HepG2 (cell line): Measurements from ENCODE around the gene PSD4. TPM values are rescaled to one million over a fixed set of nuclear protein-coding genes. Genes with fewer than 3 reads are reported as not detected.

Source experiments
- CBX5 ChIP-seq: sonication (generic); formaldehyde crosslinking; IDR thresholded peaks from 2 replicates; pipeline ENCODE4 v1.4.0; 2020; ENCODE audit warnings: missing genetic modification reagents, borderline replicate concordance
- ISX ChIP-seq: sonication (generic); formaldehyde crosslinking; conservative IDR thresholded peaks from 2 replicates; pipeline ENCODE4 v1.5.0; 2020; ENCODE audit warnings: missing genetic modification reagents
- MATR3 ChIP-seq: sonication (generic); formaldehyde crosslinking; IDR thresholded peaks from 2 replicates; pipeline ENCODE4 v1.4.0; 2020; ENCODE audit warnings: missing genetic modification reagents
- MIER2 ChIP-seq: IDR thresholded peaks from 2 replicates; pipeline ENCODE4 v1.6.1; 2016; ENCODE audit warnings: missing biosample characterization, missing genetic modification reagents
- RBM39 ChIP-seq: fragments of 200-400 bp; formaldehyde crosslinking; IDR thresholded peaks from one replicate; pipeline ENCODE4 v1.6.1; 2018; ENCODE audit warnings: antibody characterized with exemption, mild to moderate bottlenecking, low read depth, low read length; ENCODE audit not compliant: poor library complexity, severe bottlenecking
- RFX5 ChIP-seq: IDR thresholded peaks from 2 replicates; pipeline ENCODE4 v1.6.1; 2011; ENCODE audit warnings: low read depth, low read length, improper control_type of control experiment
- RFXAP ChIP-seq: sonication (generic); formaldehyde crosslinking; IDR thresholded peaks from 2 replicates; pipeline ENCODE4 v1.4.0; 2020; ENCODE audit warnings: missing genetic modification reagents, borderline replicate concordance
- SMC3 ChIP-seq: IDR thresholded peaks from 2 replicates; pipeline ENCODE4 v1.6.1; 2011; ENCODE audit warnings: low read length, improper control_type of control experiment
- TBX2 ChIP-seq: sonication (generic); formaldehyde crosslinking; IDR thresholded peaks from 2 replicates; pipeline ENCODE4 v1.5.0; 2020; ENCODE audit warnings: missing genetic modification reagents, mild to moderate bottlenecking, borderline replicate concordance
- ZFP36L1 ChIP-seq: sonication (generic); formaldehyde crosslinking; IDR thresholded peaks from 2 replicates; pipeline ENCODE4 v1.8.0; 2022; ENCODE audit warnings: mild to moderate bottlenecking, missing genetic modification reagents, moderate library complexity
- ZNF292 ChIP-seq: sonication (generic); formaldehyde crosslinking; IDR thresholded peaks from 2 replicates; pipeline ENCODE4 v1.8.1; 2022; ENCODE audit warnings: mild to moderate bottlenecking, low read depth, missing genetic modification reagents, borderline replicate concordance
- ZNF562 ChIP-seq: sonication (generic); formaldehyde crosslinking; IDR thresholded peaks from 2 replicates; pipeline ENCODE4 v1.8.0; 2022; ENCODE audit warnings: missing genetic modification reagents, borderline replicate concordance
- ZNF564 ChIP-seq: sonication (generic); formaldehyde crosslinking; IDR thresholded peaks from 2 replicates; pipeline ENCODE4 v1.8.1; 2023; ENCODE audit warnings: mild to moderate bottlenecking, missing genetic modification reagents
- ZNF609 ChIP-seq: sonication (generic); formaldehyde crosslinking; IDR thresholded peaks from 2 replicates; pipeline ENCODE4 v1.4.0; 2020; ENCODE audit warnings: mild to moderate bottlenecking, missing genetic modification reagents, borderline replicate concordance
- polyA plus RNA-seq, 8 experiments: library from polyadenylated mRNA; depleted of rRNA in 3 of 8; stranded (reverse) in 7 of 8; unstranded in 1 of 8; fragments of >200 nt; fragmentation: Illumina TruSeq in 4 of 8; extraction: Trizol in 4 of 8; gene quantifications; 2 replicates each; pipeline versions ENCODE4 v1.2.1 to v1.2.3, GENCODE V29; 2011 to 2016; ENCODE audit warnings: low read depth in 4 of 8, missing spikeins in 1 of 8, mixed read lengths in 1 of 8; ENCODE audit not compliant: insufficient read depth in 1 of 8
- total RNA-seq, 5 experiments: library from RNA; depleted of rRNA; stranded (reverse); fragments of >200 nt; fragmentation: Illumina TruSeq; extraction: Trizol; gene quantifications; 2 replicates each; pipeline ENCODE4 v1.2.3, GENCODE V29; 2016; ENCODE audit warnings: low read depth in 1 of 5
- TF ChIP-seq, protein P1 (sequence below): sonication (generic); formaldehyde crosslinking; IDR thresholded peaks from 2 replicates; pipeline ENCODE4 v1.5.0; 2020; ENCODE audit warnings: missing genetic modification reagents
- TF ChIP-seq, protein P2 (sequence below): sonication (generic); formaldehyde crosslinking; conservative IDR thresholded peaks from 2 replicates; pipeline ENCODE4 v1.4.0; 2020; ENCODE audit warnings: missing genetic modification reagents
- TF ChIP-seq, protein P3 (sequence below): IDR thresholded peaks from 2 replicates; pipeline ENCODE4 v1.6.1; 2016; ENCODE audit warnings: missing genetic modification reagents, missing compliant biosample characterization
- TF ChIP-seq, protein P4 (sequence below): sonication (generic); formaldehyde crosslinking; IDR thresholded peaks from 2 replicates; pipeline ENCODE4 v1.9.0; 2021; ENCODE audit warnings: missing genetic modification reagents, borderline replicate concordance

PSD4 gene
- total and polyA plus RNA-seq, 2 of the 13 experiments (the other 11 are each of a cell fraction or from before 2014, with no cell fraction given): 5.8 to 9.4 TPM

DNA sequence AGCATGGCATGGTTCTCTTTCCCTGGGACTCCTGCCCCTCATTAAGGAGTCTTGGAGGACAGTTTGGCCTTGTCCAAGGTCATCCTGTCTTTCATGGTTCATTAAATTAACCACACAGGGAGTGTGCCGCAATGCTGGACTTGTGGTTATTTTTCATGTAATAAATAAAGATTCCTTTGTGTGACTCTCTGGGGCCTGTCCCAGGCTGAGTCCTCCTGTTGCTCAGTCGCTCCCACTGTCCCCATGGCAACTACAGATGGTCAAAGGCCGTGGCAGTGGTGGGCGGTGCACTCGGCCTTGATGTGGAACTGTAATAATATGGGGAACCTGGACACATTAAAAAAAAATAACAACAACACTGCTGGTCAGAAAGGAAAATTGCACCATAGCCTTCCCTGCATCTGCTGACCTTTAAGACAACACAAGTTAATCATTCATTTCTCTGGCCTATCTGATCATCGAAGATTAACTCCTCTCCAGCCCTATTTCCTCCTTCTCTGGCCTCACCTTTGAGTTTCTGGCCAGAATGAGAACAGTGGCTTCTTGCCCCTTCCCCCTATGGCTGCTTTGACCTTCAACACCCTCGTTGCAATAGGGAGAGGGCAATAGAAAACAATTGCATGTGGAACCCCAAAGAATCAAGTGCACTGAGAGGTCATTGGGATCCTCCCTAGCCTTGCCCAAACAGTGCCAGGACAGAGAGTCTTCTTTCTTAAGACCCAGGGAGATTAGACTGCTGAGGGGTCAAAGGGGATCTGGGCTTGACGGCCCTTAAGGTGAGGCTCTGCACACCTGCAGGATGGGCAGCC, 44.7 kb downstream of the PSD4 start (continued):
- TF ChIP-seq, protein P1, sequence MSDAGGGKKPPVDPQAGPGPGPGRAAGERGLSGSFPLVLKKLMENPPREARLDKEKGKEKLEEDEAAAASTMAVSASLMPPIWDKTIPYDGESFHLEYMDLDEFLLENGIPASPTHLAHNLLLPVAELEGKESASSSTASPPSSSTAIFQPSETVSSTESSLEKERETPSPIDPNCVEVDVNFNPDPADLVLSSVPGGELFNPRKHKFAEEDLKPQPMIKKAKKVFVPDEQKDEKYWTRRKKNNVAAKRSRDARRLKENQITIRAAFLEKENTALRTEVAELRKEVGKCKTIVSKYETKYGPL: no peak
- TF ChIP-seq, protein P2, sequence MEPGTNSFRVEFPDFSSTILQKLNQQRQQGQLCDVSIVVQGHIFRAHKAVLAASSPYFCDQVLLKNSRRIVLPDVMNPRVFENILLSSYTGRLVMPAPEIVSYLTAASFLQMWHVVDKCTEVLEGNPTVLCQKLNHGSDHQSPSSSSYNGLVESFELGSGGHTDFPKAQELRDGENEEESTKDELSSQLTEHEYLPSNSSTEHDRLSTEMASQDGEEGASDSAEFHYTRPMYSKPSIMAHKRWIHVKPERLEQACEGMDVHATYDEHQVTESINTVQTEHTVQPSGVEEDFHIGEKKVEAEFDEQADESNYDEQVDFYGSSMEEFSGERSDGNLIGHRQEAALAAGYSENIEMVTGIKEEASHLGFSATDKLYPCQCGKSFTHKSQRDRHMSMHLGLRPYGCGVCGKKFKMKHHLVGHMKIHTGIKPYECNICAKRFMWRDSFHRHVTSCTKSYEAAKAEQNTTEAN: no peak; the same call in 1 of the 2 replicates
- peak; percentile 28; the same call in 1 of the 2 replicates for TF ChIP-seq SMC3
- no peak for TF ChIP-seq ZNF562 (CRISPR knock-in tag)
- TF ChIP-seq RFX5: peak; percentile 83
- no peak for TF ChIP-seq ZFP36L1
- no peak for TF ChIP-seq MIER2 (CRISPR knock-in tag)
- TF ChIP-seq TBX2 (CRISPR knock-in tag): 0 out of 2 replicates have a peak, but pooled peaks have one; percentile 14
- TF ChIP-seq RBM39: no peak
- no peak for TF ChIP-seq MATR3 (CRISPR knock-in tag)
- TF ChIP-seq ZNF609 (CRISPR knock-in tag): no peak
- peak; percentile 78 for TF ChIP-seq RFXAP
- TF ChIP-seq, protein P3, sequence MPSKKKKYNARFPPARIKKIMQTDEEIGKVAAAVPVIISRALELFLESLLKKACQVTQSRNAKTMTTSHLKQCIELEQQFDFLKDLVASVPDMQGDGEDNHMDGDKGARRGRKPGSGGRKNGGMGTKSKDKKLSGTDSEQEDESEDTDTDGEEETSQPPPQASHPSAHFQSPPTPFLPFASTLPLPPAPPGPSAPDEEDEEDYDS (CRISPR knock-in tag): peak; percentile 84
- no peak for TF ChIP-seq ISX
- no peak for TF ChIP-seq ZNF292
- no peak for TF ChIP-seq CBX5 (CRISPR knock-in tag)
- TF ChIP-seq, protein P4, sequence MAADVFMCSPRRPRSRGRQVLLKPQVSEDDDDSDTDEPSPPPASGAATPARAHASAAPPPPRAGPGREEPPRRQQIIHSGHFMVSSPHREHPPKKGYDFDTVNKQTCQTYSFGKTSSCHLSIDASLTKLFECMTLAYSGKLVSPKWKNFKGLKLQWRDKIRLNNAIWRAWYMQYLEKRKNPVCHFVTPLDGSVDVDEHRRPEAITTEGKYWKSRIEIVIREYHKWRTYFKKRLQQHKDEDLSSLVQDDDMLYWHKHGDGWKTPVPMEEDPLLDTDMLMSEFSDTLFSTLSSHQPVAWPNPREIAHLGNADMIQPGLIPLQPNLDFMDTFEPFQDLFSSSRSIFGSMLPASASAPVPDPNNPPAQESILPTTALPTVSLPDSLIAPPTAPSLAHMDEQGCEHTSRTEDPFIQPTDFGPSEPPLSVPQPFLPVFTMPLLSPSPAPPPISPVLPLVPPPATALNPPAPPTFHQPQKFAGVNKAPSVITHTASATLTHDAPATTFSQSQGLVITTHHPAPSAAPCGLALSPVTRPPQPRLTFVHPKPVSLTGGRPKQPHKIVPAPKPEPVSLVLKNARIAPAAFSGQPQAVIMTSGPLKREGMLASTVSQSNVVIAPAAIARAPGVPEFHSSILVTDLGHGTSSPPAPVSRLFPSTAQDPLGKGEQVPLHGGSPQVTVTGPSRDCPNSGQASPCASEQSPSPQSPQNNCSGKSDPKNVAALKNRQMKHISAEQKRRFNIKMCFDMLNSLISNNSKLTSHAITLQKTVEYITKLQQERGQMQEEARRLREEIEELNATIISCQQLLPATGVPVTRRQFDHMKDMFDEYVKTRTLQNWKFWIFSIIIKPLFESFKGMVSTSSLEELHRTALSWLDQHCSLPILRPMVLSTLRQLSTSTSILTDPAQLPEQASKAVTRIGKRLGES (CRISPR knock-in tag): no peak
- TF ChIP-seq ZNF564 (CRISPR knock-in tag): no peak
